Fibroblast of skin of back (primary cell): Measurements from ENCODE around the gene MMEL1.

ENCODE experiments used
- DNase-seq: peaks from one replicate; pipeline ENCODE4 v3.0.0-alpha.2; 2013

MMEL1 gene

DNA sequence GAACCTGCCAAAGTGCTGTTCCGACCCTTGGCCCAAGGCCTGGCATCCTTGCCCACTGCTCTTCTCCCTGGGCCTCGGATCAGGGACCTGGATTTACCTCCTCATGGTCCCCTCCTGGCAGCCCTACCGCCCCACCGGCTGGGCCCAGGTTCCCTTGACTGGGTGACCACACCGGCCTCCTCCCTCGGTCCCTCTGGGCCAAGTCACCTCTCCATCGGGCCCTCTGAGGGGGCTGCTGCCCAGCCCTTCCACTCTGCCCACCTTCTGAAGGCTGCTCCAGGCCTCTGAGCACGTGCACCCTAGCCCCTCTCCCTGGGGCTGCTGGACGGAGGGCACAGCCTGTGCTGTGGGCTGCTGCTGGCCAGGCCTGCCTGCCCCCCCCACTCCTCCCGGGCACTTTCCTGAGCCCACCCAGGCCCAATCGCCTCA is 9.3 kb upstream of the MMEL1 start:
- no peak for DNase-seq

DNA sequence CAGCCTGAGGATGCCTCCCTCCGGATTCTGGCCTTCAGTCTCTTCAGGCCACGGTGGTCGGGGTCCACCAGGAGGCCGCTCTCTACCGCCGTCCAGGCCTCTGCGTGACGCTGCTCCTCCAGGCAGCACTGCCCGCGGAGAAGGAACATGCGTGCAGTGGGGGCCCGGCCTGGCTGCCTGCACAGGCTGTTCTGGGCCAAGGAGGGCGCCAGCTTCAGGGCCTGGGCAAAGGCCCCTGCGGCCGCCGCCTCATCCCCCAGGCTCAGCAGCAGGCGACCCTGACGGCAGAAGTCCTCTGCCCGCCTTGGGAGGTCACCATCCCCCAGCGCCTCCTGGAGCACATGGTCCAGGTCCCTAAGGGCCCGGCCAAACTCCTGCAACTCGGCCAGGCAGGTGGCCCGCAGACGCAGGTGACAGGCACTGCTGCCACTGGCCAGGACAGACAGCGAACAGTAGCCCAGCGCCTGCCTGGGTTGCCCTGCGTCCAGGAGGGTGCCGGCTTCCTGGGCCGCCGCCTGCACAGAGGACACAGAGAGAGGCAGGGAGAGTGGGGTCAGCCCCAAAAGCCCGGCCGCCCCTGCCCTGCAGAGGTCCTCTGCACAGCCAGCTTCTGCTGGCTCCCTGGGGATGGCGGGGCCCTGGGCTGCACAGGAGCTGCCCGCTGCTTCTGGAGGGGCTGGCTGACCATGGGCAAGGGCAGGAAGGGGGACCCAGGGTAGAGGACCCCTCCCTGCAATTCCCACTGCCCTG is 8.7 kb upstream of the MMEL1 start:
- no peak for DNase-seq

DNA sequence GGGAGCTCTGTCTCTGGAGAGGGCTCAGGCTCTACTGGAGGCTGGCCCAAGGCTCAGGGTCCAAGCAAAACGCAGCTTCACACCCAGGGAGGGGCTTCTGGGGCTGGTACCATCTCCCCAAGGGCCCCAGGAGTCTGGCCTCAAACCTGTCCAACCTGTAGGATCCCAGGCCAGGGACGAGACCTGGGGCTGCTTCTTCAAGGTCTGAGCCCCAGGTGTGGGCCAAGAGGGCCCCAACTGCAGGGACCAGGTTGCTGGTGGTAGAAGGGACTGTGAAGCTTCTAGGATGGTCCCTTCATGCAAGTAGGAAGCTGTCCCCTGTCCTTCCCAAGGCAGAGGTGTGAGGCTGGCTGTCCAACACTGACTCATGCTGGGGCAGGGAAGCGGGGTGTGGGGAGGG is 7.8 kb upstream of the MMEL1 start:
- no peak for DNase-seq

DNA sequence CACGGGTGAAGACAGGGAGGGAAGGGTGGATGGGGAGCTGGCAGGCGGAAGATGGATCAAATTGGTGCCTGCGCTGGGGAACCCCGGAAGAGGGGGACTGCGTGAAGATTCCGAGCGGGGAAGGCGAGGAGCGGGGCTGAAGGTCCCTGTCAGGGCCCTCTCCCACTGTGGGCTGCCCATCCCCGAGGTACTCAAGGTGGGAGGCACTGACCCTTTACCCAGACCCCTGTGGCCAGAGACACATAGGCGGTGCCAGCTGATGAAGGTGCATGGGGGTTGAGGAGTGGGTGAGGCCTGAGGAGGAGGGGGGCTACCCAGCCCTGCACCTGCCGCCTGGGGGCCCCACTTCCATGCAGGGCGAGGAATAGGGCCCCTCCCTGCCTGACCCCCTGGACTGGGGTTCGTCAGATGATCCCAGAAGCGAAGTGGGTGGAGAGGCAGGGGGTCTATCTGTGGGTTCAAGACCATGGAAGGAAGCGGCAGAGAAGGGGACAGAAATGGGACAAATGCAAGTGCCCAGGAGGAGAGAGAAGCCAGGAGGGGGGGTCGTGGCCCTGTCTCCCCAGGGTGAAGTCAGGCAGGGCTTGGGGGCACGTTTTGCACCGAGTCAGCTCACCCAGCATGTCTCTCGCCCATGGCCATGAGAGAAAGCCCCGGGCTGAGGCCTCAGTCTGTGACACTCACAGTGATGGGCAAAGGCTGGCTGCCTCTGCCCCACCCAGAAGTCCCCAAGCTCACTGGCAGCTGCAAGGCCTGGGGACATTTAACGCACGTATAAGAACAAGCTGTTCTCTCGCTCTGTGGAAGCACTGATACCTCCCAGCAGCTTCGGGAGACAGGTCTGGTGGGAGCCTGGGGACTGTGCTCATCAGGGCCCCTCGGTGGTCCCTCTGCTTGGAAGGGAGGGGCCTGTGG is 7.0 kb upstream of the MMEL1 start:
- no peak for DNase-seq

DNA sequence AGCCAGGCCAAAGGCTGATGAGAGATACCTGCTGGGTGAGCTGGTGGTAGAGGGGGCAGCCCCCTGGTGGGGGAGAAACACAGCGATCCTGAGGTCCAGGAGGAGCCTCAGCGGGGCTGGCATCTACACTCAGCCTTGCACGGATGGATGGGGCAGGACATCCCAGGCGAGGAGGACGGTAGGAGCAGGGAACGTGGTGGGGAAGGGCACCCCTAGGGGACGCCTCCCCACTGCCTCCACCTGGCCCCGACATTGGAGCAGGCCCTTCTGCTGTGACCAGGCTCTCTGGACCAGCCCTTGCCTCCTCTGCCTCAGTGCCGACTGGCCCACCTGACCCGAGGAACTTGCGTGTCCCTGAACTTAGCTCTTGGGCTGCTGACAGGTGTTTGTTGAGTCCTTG is 6.4 kb upstream of the MMEL1 start:
- DNase-seq: no peak

DNA sequence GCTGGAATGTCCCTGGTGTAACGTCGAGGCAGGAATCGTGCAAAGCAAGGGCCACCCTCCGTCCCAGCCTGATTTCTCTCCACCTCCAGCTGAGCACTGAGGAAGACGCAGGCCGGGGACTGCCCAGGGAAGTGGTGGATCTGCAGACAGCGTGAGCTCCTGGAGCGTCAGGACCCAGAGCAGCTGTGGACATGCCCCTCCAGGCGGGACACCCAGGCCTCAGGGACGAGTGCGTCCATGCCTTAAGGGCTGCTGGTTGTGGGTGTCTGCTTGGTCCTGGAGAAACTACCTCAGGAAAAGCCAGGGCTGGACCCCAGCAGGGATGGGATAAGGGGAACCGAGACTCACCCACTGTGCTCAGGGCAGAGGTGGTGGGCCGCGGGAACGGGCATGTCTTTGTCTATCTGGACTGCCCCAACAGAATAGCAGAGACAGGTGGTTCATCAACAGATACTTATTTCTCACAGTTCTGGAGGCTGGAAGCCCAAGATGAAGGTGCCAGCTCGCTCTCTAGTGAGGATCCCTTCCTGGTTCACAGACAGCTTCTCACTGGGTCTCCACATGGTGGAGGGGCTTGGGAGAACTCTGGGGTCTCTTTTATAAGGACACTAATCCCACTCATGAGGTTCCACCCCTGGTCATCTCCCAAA is 5.8 kb upstream of the MMEL1 start:
- no peak for DNase-seq

DNA sequence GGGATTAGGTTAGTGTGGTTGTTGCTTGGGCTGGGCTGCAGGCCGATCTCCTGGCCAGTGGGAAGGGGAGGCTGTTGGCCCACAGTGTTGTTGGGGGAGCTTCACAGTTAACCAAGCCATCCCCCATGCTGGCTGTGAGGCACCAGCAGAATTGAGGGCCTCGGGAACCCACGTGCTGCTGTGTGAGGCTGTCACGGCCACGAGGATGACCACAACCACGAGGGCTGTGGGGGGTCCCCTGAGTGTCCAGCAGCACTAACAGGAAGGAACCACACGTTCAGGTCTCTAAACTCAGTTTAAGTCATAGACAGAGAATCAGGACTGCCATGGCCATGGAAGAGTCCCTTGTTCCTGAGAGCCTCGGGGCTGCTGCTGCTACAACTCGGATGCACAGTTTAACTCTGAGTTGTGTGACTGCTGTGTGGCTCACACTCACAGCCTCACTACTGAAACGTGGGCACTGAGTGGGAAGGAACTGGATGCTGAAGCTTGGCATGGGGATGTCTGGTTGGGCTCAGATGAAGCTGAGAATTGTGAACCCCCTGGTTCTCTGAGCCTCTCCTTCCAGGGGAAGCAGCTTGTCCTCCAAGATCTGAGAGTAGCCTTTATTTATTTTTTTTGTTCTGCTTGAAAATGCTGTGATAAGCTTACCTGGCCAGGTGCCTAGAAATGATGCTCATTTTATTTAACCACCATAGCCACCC is 4.8 kb upstream of the MMEL1 start:
- no peak for DNase-seq

DNA sequence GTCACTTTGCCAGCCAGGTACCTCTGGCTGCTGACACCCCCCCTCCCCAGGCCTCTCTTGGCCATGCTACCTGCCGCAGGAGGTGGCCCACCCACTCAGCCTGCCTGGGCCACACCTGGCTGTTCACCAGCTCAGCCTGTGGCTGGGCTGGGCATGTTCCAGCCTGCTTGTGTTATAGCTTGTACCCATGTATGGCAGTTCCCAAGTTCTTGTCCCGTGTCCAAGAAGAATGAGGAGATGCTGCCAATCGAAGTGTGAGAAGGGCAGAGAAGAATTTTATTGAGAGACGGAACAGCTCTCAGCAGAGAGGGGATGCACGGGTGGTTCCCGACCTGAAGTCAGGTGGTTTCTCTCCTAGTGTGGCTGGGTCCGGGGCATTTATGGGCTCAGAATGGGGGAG is 3.9 kb upstream of the MMEL1 start:
- DNase-seq: no peak

DNA sequence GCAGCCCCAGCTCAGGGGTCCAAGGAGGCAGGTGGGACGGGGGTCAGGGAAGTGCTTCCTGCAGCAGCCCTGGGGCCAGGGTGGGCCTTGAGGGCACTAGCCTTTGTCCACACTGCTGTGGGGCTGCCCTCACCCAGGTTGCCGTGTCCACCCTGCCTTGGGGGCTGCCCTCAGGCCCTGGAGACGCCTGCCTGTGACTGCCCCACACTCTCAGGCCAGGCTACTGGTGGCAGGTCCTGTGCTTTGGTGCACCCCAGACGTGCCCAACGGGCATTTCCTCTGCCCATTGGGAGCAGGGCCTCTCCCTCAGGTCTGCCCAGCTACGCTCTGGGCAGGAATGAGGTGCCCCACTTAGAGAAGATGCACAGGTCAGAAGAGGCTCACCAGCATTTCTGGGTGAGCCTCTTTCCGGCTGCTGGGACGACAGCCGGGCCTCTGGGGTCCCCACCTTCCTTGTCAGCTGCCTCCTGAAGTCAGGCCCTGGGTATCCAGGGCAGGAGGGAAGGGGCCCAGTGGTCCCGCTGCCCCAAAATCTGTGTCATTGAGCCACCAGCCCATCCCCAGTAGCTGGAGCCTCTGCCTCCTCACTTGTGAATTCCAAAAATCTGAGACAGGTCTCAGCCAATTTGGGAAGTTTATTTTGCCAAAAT is 2.7 kb upstream of the MMEL1 start:
- DNase-seq: no peak

DNA sequence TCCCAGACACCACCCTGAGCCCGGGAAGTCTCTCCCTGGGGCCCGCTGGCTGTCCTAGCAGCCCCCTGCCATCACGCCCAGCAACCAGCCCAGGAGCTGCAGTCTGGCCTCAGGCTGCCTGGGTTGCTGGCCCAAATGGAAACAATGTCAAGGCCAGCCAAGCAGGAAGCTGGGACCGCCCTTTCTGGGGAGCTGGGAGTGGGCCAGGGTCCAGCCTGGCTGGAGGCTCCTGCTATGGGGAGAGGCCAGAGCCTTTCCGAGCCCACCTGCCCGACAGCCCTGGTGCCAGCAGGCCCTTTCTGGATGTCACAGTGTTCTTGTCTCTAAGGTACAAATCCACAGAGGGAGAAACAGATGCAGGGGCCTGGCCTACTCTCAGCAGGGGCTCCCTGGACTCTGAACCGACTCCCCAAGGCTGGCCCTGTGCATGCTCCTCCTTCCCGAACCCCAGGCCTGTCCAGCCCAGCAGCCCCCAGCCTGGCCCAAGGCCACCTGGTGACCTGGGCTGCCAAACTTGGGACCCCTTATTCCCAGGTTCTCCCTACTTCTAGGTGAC is 1.2 kb upstream of the MMEL1 start:
- no peak for DNase-seq

DNA sequence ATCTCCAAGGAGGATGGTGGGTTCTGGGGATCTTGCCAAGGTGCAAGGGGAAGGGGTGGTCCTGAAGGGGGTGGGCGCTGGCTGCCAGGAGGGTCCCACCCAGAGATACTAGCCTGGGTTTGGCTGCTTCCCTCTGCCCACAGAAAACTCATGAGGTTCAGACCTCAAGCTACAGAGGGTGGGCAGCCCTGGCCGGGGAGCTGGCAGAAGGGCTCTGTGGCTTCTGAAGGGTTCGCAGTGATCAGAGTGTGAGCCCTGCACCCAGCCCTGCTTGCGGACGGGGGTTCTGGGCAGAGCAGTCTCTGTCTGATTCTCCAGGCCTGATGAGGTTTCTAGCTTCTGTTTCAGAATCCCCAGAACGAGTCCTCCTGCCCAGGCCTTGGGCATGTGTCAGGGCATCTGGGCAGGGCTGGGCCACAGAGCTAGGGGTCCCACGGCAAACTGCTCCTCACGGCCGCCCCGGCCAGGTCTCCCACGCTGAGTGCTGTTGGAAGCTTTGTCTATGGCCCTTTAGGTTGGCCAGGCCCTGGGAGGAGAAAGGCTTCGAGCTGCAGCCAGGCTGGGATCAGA is 635 bp upstream of the MMEL1 start:
- DNase-seq: no peak

DNA sequence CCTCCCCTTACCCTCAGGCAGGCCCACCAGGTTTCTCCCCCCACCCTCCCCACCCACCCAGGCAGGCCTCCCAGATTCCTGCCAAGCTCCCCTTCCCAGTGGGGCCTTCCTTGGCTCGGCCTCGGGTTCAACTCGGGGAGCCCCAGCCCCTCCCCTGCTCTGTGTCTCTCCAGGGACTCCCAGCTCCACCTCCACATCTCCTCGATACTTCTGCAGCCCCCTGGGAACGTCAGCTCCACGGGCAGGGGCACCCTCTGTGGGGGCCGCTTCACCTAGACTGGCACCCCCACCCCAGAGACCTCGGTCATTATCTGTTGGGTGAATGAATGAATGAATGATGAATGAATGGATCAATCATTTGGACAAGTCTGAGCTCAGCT is 775 bp downstream of the MMEL1 start:
- no peak for DNase-seq

DNA sequence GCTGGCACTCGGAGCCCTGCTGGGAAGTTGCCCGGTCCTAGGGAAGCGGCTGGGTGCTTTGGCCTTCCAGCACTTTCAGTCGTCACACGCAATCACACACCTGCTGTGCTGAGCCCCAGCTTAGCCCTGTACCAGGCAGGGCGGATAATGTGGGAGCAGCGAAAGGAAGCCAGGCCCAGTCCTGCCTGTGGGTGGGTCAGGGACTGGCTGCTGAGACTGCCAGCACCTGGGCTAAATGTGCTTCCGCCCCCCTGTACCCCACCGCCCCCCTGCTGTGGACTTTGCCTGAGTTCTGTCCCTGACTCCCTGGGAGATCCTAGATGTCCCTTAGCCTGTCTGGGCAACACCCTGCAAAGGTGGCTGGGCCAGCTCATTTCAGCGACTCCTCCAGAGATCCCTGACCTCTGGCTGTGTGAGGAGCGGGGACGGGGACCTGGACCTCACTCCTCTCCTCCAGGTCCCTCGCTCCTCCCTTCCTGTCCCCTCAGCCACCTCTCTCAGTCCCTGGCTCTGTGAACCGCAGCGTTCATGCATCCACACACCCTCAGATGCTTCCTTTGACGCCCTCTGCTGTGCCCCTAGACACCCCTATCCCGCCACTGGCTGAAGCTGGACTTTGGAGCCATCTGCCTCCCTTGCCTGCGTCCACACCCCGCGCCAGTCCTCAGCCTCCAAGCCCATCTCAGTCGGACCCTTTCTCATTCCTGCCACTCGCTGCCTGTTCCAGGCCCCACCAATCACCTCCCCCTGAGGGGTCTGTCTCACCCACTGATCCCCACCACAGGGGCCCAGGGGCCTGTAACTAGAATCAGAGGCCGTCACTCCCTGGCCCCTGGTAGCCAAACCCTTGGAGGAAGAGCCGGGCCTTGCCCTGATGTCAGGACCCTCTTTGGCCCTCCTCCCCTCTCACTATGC is 1.4 kb downstream of the MMEL1 start:
- no peak for DNase-seq

DNA sequence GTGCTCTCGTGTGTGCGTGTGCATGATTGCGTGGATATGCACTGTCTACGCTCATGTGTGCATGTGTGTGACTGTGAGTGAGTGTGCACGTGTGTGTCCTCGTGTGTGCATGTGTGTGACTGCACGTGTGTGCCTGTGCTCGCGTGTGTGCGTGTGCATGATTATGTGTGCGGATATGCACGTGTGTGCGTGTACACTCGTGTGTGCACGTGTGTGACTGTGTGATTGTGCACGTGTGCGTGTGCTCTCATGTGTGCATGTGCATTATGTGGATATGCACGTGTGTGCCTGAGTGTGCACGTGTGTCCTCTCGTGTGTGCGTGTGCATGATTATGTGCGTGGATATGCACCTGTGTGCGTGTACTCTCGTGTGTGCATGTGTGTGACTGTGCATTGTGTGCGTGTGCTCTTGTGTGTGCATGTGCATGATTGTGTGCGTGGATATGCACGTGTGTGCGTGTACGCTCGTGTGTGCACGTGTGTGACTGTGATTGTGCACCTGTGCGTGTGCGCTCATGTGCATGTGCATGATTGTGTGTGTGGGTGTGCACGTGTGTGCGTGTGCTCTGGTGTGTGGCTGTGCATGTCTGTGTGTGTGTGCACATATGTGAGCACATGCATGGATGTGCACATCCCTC is 2.2 kb downstream of the MMEL1 start:
- DNase-seq: no peak

DNA sequence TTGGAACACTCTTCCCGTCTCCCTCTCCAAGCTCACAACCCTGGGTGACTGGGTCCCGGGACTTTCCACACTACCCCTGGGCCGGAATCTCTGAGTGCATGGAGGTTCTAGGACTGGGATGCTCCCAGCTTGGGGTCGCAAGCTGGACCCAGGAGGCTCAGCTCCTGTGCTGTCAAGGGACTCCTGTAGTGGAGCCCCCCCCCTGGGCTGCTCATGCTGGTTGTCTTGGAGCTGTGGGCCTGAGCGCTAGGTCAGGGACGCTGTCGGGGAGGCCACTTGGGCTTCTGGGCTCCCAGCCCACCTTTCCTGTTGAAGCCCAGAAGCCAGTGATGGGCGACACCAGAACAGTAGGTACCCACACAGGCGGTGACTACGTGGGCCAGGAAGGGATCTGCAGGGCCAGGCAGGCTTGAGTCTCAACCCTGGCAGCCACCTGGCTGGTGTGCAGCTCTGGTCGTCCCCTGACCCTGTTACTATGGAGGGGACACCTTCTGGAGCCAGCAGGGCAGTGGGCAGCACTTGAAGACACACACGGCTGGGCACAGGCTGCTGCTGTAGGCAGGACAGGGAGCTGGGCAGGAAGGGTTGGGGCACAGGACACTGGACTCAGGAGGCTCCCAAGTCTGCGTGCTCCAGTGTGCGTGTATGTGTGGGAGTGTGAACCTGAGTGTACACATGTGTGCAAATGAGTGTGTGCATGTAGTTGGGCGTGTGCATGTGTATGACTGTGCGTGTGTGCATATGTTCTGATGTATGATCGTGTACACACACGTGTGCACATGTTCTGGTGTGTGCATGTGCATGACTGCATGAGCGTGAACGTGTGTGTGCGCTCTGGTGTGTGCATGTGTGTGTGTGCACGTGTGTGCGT is 3.0 kb downstream of the MMEL1 start:
- no peak for DNase-seq

DNA sequence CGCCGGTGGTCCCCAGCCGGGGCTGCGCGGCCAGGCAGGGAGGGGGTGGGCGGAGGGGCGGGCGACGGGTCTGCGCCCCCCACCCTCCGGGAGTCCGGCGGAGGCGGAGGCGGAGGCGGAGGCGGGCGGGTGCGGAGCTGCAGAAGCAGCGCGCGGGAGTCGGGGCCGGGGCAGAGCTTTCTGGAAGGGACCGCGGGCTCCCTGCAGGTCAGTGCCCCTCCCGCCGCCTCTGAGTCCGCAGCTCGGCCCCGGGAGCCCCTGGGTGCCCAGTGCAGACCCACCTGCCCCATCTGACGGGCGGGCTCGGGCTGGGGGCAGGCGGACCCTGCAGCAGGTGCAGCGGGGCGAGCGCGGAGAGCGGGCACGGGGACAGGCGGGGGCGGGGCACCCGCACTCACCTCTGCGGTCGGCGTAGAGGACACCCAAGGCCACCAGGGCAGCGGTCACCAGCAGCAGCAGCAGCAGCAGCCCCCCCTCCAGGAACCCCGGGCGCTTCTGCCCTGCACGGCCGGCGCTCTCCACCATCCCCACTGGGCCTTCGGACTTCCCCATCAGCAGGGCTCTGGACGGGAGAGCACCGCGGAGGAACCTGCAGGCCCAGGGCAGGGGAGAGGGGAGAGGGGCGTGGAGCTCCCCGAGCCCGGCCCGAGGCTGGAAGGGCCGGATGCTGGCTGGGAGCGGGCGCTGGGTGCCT is 3.7 kb downstream of the MMEL1 start:
- no peak for DNase-seq

DNA sequence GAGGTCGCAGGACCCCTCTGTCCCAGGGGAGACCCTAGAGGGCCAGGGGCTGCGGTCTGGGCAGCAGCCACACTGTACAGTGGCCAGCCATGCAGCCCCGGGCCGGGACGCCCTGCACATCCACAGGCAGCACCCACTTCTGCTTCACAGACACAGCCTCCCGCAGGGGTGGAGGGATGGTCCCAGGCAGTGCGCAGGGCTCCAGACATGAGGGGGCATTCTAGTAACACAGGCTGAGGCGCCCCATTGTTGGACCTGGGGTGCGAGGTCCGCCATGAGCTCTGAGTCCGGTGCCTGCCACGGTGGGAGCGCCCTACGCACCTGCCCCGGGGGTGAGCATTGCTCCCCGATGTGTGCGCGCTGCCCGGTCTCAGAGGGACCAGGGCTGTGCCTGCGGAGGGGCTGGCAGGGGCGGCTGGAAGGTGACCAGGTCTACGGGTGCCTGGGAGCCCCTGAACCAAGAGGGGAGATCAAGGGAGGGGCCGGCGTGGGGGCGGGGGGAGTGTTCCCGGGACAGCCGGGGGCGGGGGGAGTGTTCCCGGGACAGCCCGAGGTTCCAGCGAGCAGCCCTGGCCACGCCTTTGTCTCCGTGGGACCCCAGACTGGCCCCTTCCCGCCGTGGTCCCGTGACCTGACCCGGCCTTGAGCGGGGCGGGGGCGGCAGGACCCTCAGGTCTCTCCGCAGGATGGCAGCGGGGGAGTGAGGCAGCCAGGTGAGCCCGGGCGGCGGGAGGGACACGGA is 4.5 kb downstream of the MMEL1 start:
- DNase-seq: no peak

DNA sequence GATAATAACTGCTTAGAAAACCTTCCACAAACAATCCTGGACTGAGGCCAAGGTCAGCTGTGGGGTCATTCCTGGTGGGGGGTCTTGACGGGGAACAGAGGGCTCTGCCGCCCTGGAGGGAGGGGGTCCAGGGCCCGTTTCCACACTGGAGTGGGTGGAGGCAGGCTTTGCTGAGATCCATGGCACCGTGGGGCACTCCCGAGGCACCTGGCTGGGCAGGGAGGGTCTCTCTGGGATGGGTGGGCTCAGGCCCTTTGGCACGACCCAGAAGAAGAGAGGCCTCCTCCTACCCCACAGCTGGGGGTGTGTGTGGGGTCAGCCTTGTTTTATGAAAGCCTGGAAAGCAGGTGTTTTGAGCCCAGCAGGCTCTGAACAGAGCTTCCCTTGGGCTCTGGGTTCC is 5.1 kb downstream of the MMEL1 start:
- no peak for DNase-seq
